ENCODE measurements around the gene FGD5.

The FGD5 gene

GRCh38 chr3:14890476-14890875, 71.7 kb downstream of the FGD5 start:
- Histone ChIP-seq H3K27ac (no peak overlapping the region), H3K4me1 (no peaks in the 10 kb centered on the region), H3K4me3 (ENCODE audit: low read depth, low read length) (no peak overlapping the region), H3K9me3 (ENCODE audit: control insufficient read depth, low read length) (no peaks in the 10 kb centered on the region), H3K9ac (no peak overlapping the region), H3K36me3 (ENCODE audit: control insufficient read depth, insufficient read depth, low read length) (no peaks in the 10 kb centered on the region), H3K4me2 (ENCODE audit: low read length) (no peak overlapping the region), H3K27me3 (ENCODE audit: control insufficient read depth, insufficient read depth, low read length) (no peaks in the 10 kb centered on the region), H3K79me2 (no peaks in the 10 kb centered on the region), H2AFZ (no peak overlapping the region)
- TF ChIP-seq CTCF (IDR thresholded peaks at IDR 0.05) = no peak

- TF ChIP-seq CTCF (IDR thresholded peaks at IDR 0.05) = no peak
- no peaks in the 10 kb centered on the region for H3K36me3 ChIP-seq (ENCODE audit: control insufficient read depth, insufficient read depth, low read length)
- no peak overlapping the region for H3K27ac ChIP-seq
Measured at GRCh38 chr3:14891135-14892132, 72.7 kb downstream of the FGD5 start.

GRCh38 chr3:14892226-14892625, 73.5 kb downstream of the FGD5 start:
- Histone ChIP-seq H3K79me2 (no peaks in the 10 kb centered on the region), H3K36me3 (ENCODE audit: control insufficient read depth, insufficient read depth, low read length) (no peaks in the 10 kb centered on the region), H2AFZ (no peak overlapping the region), H3K4me1 (no peaks in the 10 kb centered on the region), H3K9me3 (ENCODE audit: control insufficient read depth, low read length) (no peaks in the 10 kb centered on the region), H3K4me2 (ENCODE audit: low read length) (no peak overlapping the region), H3K9ac (no peak overlapping the region), H3K4me3 (ENCODE audit: low read depth, low read length) (no peak overlapping the region), H3K27ac (no peak overlapping the region), H3K27me3 (ENCODE audit: control insufficient read depth, insufficient read depth, low read length) (no peaks in the 10 kb centered on the region)
- TF ChIP-seq CTCF (IDR thresholded peaks at IDR 0.05) = no peak

More at GRCh38 chr3:14891135-14892132, 72.7 kb downstream of the FGD5 start:
- Histone ChIP-seq H3K4me2 (ENCODE audit: low read length) (no peak overlapping the region), H3K9ac (no peak overlapping the region), H3K27me3 (ENCODE audit: control insufficient read depth, insufficient read depth, low read length) (no peaks in the 10 kb centered on the region), H2AFZ (no peak overlapping the region), H3K4me3 (ENCODE audit: low read depth, low read length) (no peak overlapping the region), H3K79me2 (no peaks in the 10 kb centered on the region), H3K9me3 (ENCODE audit: control insufficient read depth, low read length) (no peaks in the 10 kb centered on the region), H3K4me1 (no peaks in the 10 kb centered on the region)

GRCh38 chr3:14894085-14894484, 75.3 kb downstream of the FGD5 start:
- Histone ChIP-seq H3K4me1 (no peaks in the 10 kb centered on the region), H3K79me2 (no peaks in the 10 kb centered on the region), H2AFZ (no peak overlapping the region), H3K9ac (no peak overlapping the region), H3K4me2 (ENCODE audit: low read length) (no peak overlapping the region), H3K9me3 (ENCODE audit: control insufficient read depth, low read length) (no peaks in the 10 kb centered on the region), H3K27ac (no peak overlapping the region), H3K27me3 (ENCODE audit: control insufficient read depth, insufficient read depth, low read length) (no peaks in the 10 kb centered on the region), H3K4me3 (ENCODE audit: low read depth, low read length) (no peak overlapping the region), H3K36me3 (ENCODE audit: control insufficient read depth, insufficient read depth, low read length) (no peaks in the 10 kb centered on the region)
- TF ChIP-seq CTCF (IDR thresholded peaks at IDR 0.05) = no peak

All from parathyroid adenoma (tissue), 2 donors.